A549 (cell line): ENCODE results near the gene RHBDF2.

ENCODE experiments used
- CTCF ChIP-seq: fragments of >200 bp; sonication (Bioruptor Twin); formaldehyde crosslinking; IDR thresholded peaks from 3 replicates; pipeline ENCODE4 v1.5.1; 2016
- ELK1 ChIP-seq: fragments of 150-350 bp; IDR thresholded peaks from 2 replicates; pipeline ENCODE4 v1.6.1; 2014; ENCODE audit warnings: low read depth, mild to moderate bottlenecking, low read length
- RAD21 ChIP-seq, 2 experiments: fragments of >200 bp in 1 of 2; sonication (Bioruptor Twin) in 1 of 2; formaldehyde crosslinking in 1 of 2; IDR thresholded peaks in 1 of 2; conservative IDR thresholded peaks in 1 of 2; 2 replicates in 1 of 2; 3 replicates in 1 of 2; pipeline ENCODE4 v1.6.1; 2012 to 2018; ENCODE audit warnings: inconsistent platforms in 1 of 2
- SMC3 ChIP-seq: fragments of >200 bp; sonication (Bioruptor Twin); formaldehyde crosslinking; IDR thresholded peaks from 3 replicates; pipeline ENCODE4 v1.6.1; 2018; ENCODE audit warnings: inconsistent platforms
- ZFP36 ChIP-seq: fragments of 450-650 bp; IDR thresholded peaks from 2 replicates; pipeline ENCODE4 v1.6.1; 2014; ENCODE audit warnings: borderline replicate concordance; ENCODE audit not compliant: partially characterized antibody

GRCh38 chr17:76497979-76498875 is 3.0 kb downstream of the RHBDF2 start:
- TF ChIP-seq CTCF (no peak), ZFP36 (no peak), ELK1 (no peak), RAD21 (conservative IDR thresholded peaks at IDR 0.05 in 1 of 2, IDR thresholded peaks at IDR 0.05 in 1 of 2) (no peak), SMC3 (no peak)
